HepG2 (cell line): ENCODE results near the gene TMCO4. TPM values are rescaled to one million over a fixed set of nuclear protein-coding genes. Genes with fewer than 3 reads are reported as not detected.

ENCODE experiments used
- ATAC-seq: fragments of 200-7000 bp; cut with Tn5 transposase; 3 replicates; pipeline ENCODE4 v1.9.1; 2020; ENCODE audit warnings: mild to moderate bottlenecking, moderate library complexity
- BruUV-seq: library from RNA; stranded (reverse); fragments of 400-500 nt; replicated peaks from 2 replicates; lab custom pipeline; 2021; lab: Mats Ljungman, UMichigan
- CTCF ChIA-PET: fragments of 300-600 bp; formaldehyde crosslinking; extraction: SDS; loops from one replicate; lab custom pipeline; 2021; ENCODE audit warnings: low total read pairs, inconsistent platforms, low intra/inter-chr PET ratio; lab: Yijun Ruan, JAX
- POLR2A ChIA-PET: fragments of 350-600 bp; sonication (Branson Sonifier 250); formaldehyde crosslinking; loops from one replicate; lab custom pipeline; 2020; ENCODE audit warnings: antibody characterized with exemption, inconsistent platforms; lab: Yijun Ruan, JAX
- DNase-seq: peaks from one replicate; pipeline ENCODE4 v3.0.0-alpha.2; 2015; ENCODE audit warnings: low spot score
- FAIRE-seq: peaks from 3 replicates; lab custom pipeline; 2011; peaks lifted over from hg19 to GRCh38; lab: Jason Lieb, UNC
- H2AFZ ChIP-seq: one replicate; pipeline ENCODE4 v1.6.1; 2011; ENCODE audit warnings: low read length, inconsistent platforms
- H3K27ac ChIP-seq: fragments of 300-600 bp; 3 replicates; pipeline ENCODE4 v1.8.0; 2011; ENCODE audit warnings: mixed run types, mild to moderate bottlenecking, mixed read lengths, low read length, inconsistent platforms; ENCODE audit not compliant: insufficient read depth; ENCODE audit errors: extremely low read length
- H3K27me3 ChIP-seq, 2 experiments: fragments of 200-600 bp in 1 of 2; 2 replicates in 1 of 2; 3 replicates in 1 of 2; pipeline versions ENCODE4 v1.6.0 to v1.8.0; 2011; ENCODE audit warnings: low read length in 2 of 2, mild to moderate bottlenecking in 2 of 2, moderate library complexity in 2 of 2, inconsistent platforms in 1 of 2; ENCODE audit not compliant: insufficient read depth in 2 of 2, control insufficient read depth in 1 of 2
- H3K36me3 ChIP-seq, 2 experiments: fragments of 200-600 bp in 1 of 2; replicated peaks in 1 of 2; 2 replicates in 1 of 2; 3 replicates in 1 of 2; pipeline versions ENCODE4 v1.5.1 to v1.8.0; 2011; ENCODE audit warnings: low read length in 2 of 2, inconsistent platforms in 1 of 2; ENCODE audit not compliant: insufficient read depth in 2 of 2, control insufficient read depth in 1 of 2
- H3K4me1 ChIP-seq: 2 replicates; pipeline ENCODE4 v1.5.1; 2012; ENCODE audit warnings: low read length, inconsistent platforms; ENCODE audit not compliant: insufficient read depth
- H3K4me2 ChIP-seq: 2 replicates; pipeline ENCODE4 v1.6.0; 2011; ENCODE audit warnings: low read depth, low read length, inconsistent platforms
- H3K4me3 ChIP-seq, 3 experiments: fragments of 200-600 bp in 1 of 3; sonication (generic), shearing (Covaris generic) in 1 of 3; replicated peaks in 1 of 3; 2 replicates each; pipeline ENCODE4 v1.5.1; 2011 to 2016; ENCODE audit warnings: low read length in 3 of 3, inconsistent platforms in 2 of 3, low read depth in 2 of 3, mild to moderate bottlenecking in 2 of 3, control low read depth in 1 of 3, mixed read lengths in 1 of 3; ENCODE audit not compliant: insufficient read depth in 1 of 3
- H3K79me2 ChIP-seq: one replicate; pipeline ENCODE4 v1.6.1; 2011; ENCODE audit warnings: low read length, inconsistent platforms; ENCODE audit not compliant: insufficient read depth
- H3K9ac ChIP-seq: 2 replicates; pipeline ENCODE4 v1.6.0; 2011; ENCODE audit warnings: mild to moderate bottlenecking, low read depth, low read length, inconsistent platforms; ENCODE audit not compliant: insufficient read depth
- H3K9me3 ChIP-seq: 2 replicates; pipeline ENCODE4 v1.5.1; 2012; ENCODE audit warnings: mild to moderate bottlenecking, low read length
- H4K20me1 ChIP-seq: 2 replicates; pipeline ENCODE4 v1.6.0; 2011; ENCODE audit warnings: inconsistent platforms, mild to moderate bottlenecking, low read length, moderate library complexity; ENCODE audit not compliant: insufficient read depth
- BCL6 ChIP-seq: IDR thresholded peaks from 2 replicates; pipeline ENCODE4 v1.6.1; 2016; ENCODE audit warnings: missing genetic modification reagents, missing compliant biosample characterization
- BRCA1 ChIP-seq: sonication (generic); formaldehyde crosslinking; IDR thresholded peaks from 2 replicates; pipeline ENCODE4 v1.4.0; 2020; ENCODE audit warnings: missing genetic modification reagents
- GATAD2A ChIP-seq: IDR thresholded peaks from 2 replicates; pipeline ENCODE4 v1.6.1; 2016
- NFYB ChIP-seq: sonication (generic); formaldehyde crosslinking; IDR thresholded peaks from 2 replicates; pipeline ENCODE4 v1.4.0; 2020; ENCODE audit warnings: missing genetic modification reagents
- PAF1 ChIP-seq: IDR thresholded peaks from 2 replicates; pipeline ENCODE4 v1.6.1; 2016; ENCODE audit warnings: missing genetic modification reagents, missing compliant biosample characterization
- PBX2 ChIP-seq: IDR thresholded peaks from 2 replicates; pipeline ENCODE4 v1.6.1; 2016; ENCODE audit warnings: control low read depth
- SP5 ChIP-seq: IDR thresholded peaks from 2 replicates; pipeline ENCODE4 v1.6.1; 2016; ENCODE audit warnings: low read depth, borderline replicate concordance
- SPEN ChIP-seq: sonication (generic); formaldehyde crosslinking; IDR thresholded peaks from 2 replicates; pipeline ENCODE4 v1.5.1; 2020; ENCODE audit warnings: low read depth, mild to moderate bottlenecking, missing genetic modification reagents
- XRCC5 ChIP-seq: fragments of 200-400 bp; formaldehyde crosslinking; optimal IDR thresholded peaks from 2 replicates; pipeline ENCODE3; 2017; ENCODE audit warnings: mild to moderate bottlenecking, low read length
- ZBTB26 ChIP-seq: IDR thresholded peaks from 2 replicates; pipeline ENCODE4 v1.6.1; 2016; ENCODE audit warnings: missing compliant biosample characterization, missing genetic modification reagents, borderline replicate concordance
- ZBTB7B ChIP-seq: sonication (generic); formaldehyde crosslinking; IDR thresholded peaks from 2 replicates; pipeline ENCODE4 v1.4.0; 2020; ENCODE audit warnings: missing genetic modification reagents
- ZNF274 ChIP-seq: sonication (generic); formaldehyde crosslinking; IDR thresholded peaks from 2 replicates; pipeline ENCODE4 v1.5.1; 2020; ENCODE audit warnings: mild to moderate bottlenecking, missing genetic modification reagents
- ZNF282 ChIP-seq: fragments of 450-650 bp; IDR thresholded peaks from 2 replicates; pipeline ENCODE4 v1.6.1; 2018; ENCODE audit not compliant: partially characterized antibody
- ZNF567 ChIP-seq: sonication (generic); formaldehyde crosslinking; IDR thresholded peaks from 2 replicates; pipeline ENCODE4 v1.8.1; 2023; ENCODE audit warnings: mild to moderate bottlenecking, missing genetic modification reagents, borderline replicate concordance
- ZNF597 ChIP-seq: sonication (generic); formaldehyde crosslinking; IDR thresholded peaks from 2 replicates; pipeline ENCODE4 v1.5.0; 2020; ENCODE audit warnings: missing genetic modification reagents
- ZNF598 ChIP-seq: sonication (generic); formaldehyde crosslinking; IDR thresholded peaks from 2 replicates; pipeline ENCODE4 v1.5.1; 2020; ENCODE audit warnings: mild to moderate bottlenecking, missing genetic modification reagents, borderline replicate concordance
- ZNF768 ChIP-seq: sonication (generic); formaldehyde crosslinking; IDR thresholded peaks from 2 replicates; pipeline ENCODE4 v1.4.0; 2020; ENCODE audit warnings: missing genetic modification reagents
- ZSCAN22 ChIP-seq: sonication (generic); formaldehyde crosslinking; IDR thresholded peaks from 2 replicates; pipeline ENCODE4 v1.4.0; 2020; ENCODE audit warnings: mild to moderate bottlenecking, missing genetic modification reagents
- WGBS: methylation state at CpG from one replicate; pipeline ENCODE4 v1.1.6; 2017; ENCODE audit warnings: low lambda C conversion rate; 5-methylcytosine and 5-hydroxymethylcytosine counted together
- in situ Hi-C: cut with HindIII; loops from 2 replicates; pipeline ENCODE4 v1.10.0; 2017; ENCODE audit warnings: low pct_unique_long_range_greater_than_20kb; ENCODE audit not compliant: extremely low pct_ligation_motif_present
- intact Hi-C: fragments of 100-400 bp; cut with micrococcal nuclease; formaldehyde crosslinking; loops from one replicate; pipeline ENCODE4 v1.10.0; 2022; ENCODE audit not compliant: unreplicated experiment
- polyA plus RNA-seq, 8 experiments: library from polyadenylated mRNA; depleted of rRNA in 3 of 8; stranded (reverse) in 7 of 8; unstranded in 1 of 8; fragments of >200 nt; fragmentation: Illumina TruSeq in 4 of 8; extraction: Trizol in 4 of 8; gene quantifications; 2 replicates each; pipeline versions ENCODE4 v1.2.1 to v1.2.3, GENCODE V29; 2011 to 2016; ENCODE audit warnings: low read depth in 4 of 8, missing spikeins in 1 of 8, mixed read lengths in 1 of 8; ENCODE audit not compliant: insufficient read depth in 1 of 8
- total RNA-seq, 5 experiments: library from RNA; depleted of rRNA; stranded (reverse); fragments of >200 nt; fragmentation: Illumina TruSeq; extraction: Trizol; gene quantifications; 2 replicates each; pipeline ENCODE4 v1.2.3, GENCODE V29; 2016; ENCODE audit warnings: low read depth in 1 of 5
- TF ChIP-seq, protein P1 (sequence below): fragments of 450-650 bp; IDR thresholded peaks from 2 replicates; pipeline ENCODE4 v1.6.1; 2017; ENCODE audit warnings: mild to moderate bottlenecking

The TMCO4 gene
- total and polyA plus RNA-seq, 2 of the 13 experiments (the other 11 are each of a cell fraction or from before 2014, with no cell fraction given) = 2.1 to 4.1 TPM

- CTCF ChIA-PET = interaction anchor here (2.3 kb wide), 1 partner anchor 43 kb away, joined by 9 read pairs; no protein-coding TSS in a partner anchor
- 33% methylated on average over 6 of the region's 19 CpGs for WGBS
- TF ChIP-seq NFYB (no peak), XRCC5 (peak; percentile 96), ZSCAN22 (CRISPR knock-in tag) (no peak), SP5 (CRISPR knock-in tag) (no peak), ZNF768 (peak; percentile 81), PAF1 (no peak), PBX2 (CRISPR knock-in tag) (no peak), GATAD2A (CRISPR knock-in tag) (0 out of 2 replicates have a peak, but pooled peaks have one; percentile 21), BCL6 (CRISPR knock-in tag) (peak; percentile 80), ZBTB26 (CRISPR knock-in tag) (no peak), ZBTB7B (no peak), ZNF597 (no peak), ZNF282 (no peak), BRCA1 (CRISPR knock-in tag) (no peak), ZNF274 (CRISPR knock-in tag) (no peak), ZNF598 (CRISPR knock-in tag) (0 out of 2 replicates have a peak, but pooled peaks have one; percentile 30), SPEN (peak; percentile 49; the same call in 1 of the 2 replicates), ZNF567 (CRISPR knock-in tag) (0 out of 2 replicates have a peak, but pooled peaks have one; percentile 26)
- TF ChIP-seq, protein P1, sequence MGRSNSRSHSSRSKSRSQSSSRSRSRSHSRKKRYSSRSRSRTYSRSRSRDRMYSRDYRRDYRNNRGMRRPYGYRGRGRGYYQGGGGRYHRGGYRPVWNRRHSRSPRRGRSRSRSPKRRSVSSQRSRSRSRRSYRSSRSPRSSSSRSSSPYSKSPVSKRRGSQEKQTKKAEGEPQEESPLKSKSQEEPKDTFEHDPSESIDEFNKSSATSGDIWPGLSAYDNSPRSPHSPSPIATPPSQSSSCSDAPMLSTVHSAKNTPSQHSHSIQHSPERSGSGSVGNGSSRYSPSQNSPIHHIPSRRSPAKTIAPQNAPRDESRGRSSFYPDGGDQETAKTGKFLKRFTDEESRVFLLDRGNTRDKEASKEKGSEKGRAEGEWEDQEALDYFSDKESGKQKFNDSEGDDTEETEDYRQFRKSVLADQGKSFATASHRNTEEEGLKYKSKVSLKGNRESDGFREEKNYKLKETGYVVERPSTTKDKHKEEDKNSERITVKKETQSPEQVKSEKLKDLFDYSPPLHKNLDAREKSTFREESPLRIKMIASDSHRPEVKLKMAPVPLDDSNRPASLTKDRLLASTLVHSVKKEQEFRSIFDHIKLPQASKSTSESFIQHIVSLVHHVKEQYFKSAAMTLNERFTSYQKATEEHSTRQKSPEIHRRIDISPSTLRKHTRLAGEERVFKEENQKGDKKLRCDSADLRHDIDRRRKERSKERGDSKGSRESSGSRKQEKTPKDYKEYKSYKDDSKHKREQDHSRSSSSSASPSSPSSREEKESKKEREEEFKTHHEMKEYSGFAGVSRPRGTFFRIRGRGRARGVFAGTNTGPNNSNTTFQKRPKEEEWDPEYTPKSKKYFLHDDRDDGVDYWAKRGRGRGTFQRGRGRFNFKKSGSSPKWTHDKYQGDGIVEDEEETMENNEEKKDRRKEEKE = no peak
Measured at GRCh38 chr1:19704247-19705113, 95.2 kb downstream of the TMCO4 start.

More at GRCh38 chr1:19704247-19705113, 95.2 kb downstream of the TMCO4 start:
- Histone ChIP-seq H3K4me1 (peaks cover 9% of the 10 kb centered on the region), H3K79me2 (no peaks in the 10 kb centered on the region), H3K9me3 (no peaks in the 10 kb centered on the region), H2AFZ (no peak overlapping the region), H3K36me3 (no peaks in the 10 kb centered on the region), H3K4me2 (peak overlapping the region; percentile 44), H4K20me1 (no peaks in the 10 kb centered on the region), H3K4me3 (no peak overlapping the region), H3K9ac (no peak overlapping the region), H3K27ac (no peak overlapping the region), H3K27me3 (no peaks in the 10 kb centered on the region)
- in situ Hi-C loops = loop anchor here (5.0 kb wide), 1 partner anchor 42 kb away; the partner anchor contains the start of gene HTR6
- intact Hi-C loops = loop anchor here (1.0 to 5.0 kb wide), 2 partner anchors 40 to 613 kb away; partner anchors contain the start of gene HTR6
- POLR2A ChIA-PET = interaction anchor here (1.1 kb wide), 1 partner anchor 11 kb away, joined by 4 read pairs; no protein-coding TSS in a partner anchor
- DNase-seq (peak; percentile 53), ATAC-seq (peak; percentile 98), FAIRE-seq (peak; percentile 73)
- no TSS peak for BruUV-seq
